HEK293 (cell line): ENCODE results near the gene LAMP1.

Experiments used
- MEIS1 ChIP-seq: sonication (generic); formaldehyde crosslinking; IDR thresholded peaks from 2 replicates; pipeline ENCODE4 v1.8.1; 2022; ENCODE audit warnings: missing genetic modification reagents, mild to moderate bottlenecking, borderline replicate concordance
- OVOL3 ChIP-seq: fragments of 450-650 bp; formaldehyde crosslinking; IDR thresholded peaks from 2 replicates; pipeline ENCODE4 v1.5.1; 2016; ENCODE audit warnings: missing biosample characterization, missing genetic modification characterization
- ZBTB20 ChIP-seq: fragments of 450-650 bp; formaldehyde crosslinking; IDR thresholded peaks from 2 replicates; pipeline ENCODE4 v1.5.1; 2016; ENCODE audit warnings: missing biosample characterization, missing genetic modification characterization
- ZNF138 ChIP-seq: fragments of 450-650 bp; formaldehyde crosslinking; IDR thresholded peaks from 2 replicates; pipeline ENCODE4 v1.5.1; 2016; ENCODE audit warnings: missing biosample characterization, missing genetic modification characterization, borderline replicate concordance
- ZNF19 ChIP-seq: fragments of 450-650 bp; formaldehyde crosslinking; IDR thresholded peaks from 2 replicates; pipeline ENCODE4; 2016; ENCODE audit warnings: missing biosample characterization, missing genetic modification characterization, low read depth
- ZNF302 ChIP-seq: fragments of 450-650 bp; formaldehyde crosslinking; IDR thresholded peaks from 2 replicates; pipeline ENCODE4 v1.5.1; 2016; ENCODE audit warnings: missing biosample characterization, missing genetic modification characterization, low read depth
- ZNF324 ChIP-seq: fragments of 450-650 bp; formaldehyde crosslinking; IDR thresholded peaks from 2 replicates; pipeline ENCODE4 v1.5.1; 2016; ENCODE audit warnings: missing biosample characterization, missing genetic modification characterization
- ZNF404 ChIP-seq: fragments of 450-650 bp; formaldehyde crosslinking; IDR thresholded peaks from 2 replicates; pipeline ENCODE4 v1.5.1; 2017; ENCODE audit warnings: missing biosample characterization, missing genetic modification characterization
- ZNF654 ChIP-seq: fragments of 450-650 bp; formaldehyde crosslinking; IDR thresholded peaks from 2 replicates; pipeline ENCODE4 v1.5.1; 2016; ENCODE audit warnings: low read depth, missing biosample characterization, missing genetic modification characterization
- ZXDB ChIP-seq: fragments of 450-650 bp; formaldehyde crosslinking; IDR thresholded peaks from 2 replicates; pipeline ENCODE4 v1.5.1; 2016; ENCODE audit warnings: missing biosample characterization, missing genetic modification characterization
- TF ChIP-seq, protein P1 (sequence below): fragments of 450-650 bp; formaldehyde crosslinking; IDR thresholded peaks from 2 replicates; pipeline ENCODE4 v1.5.1; 2016; ENCODE audit warnings: missing biosample characterization, missing genetic modification characterization
- TF ChIP-seq, protein P2 (sequence below): fragments of 450-650 bp; formaldehyde crosslinking; IDR thresholded peaks from 2 replicates; pipeline ENCODE4 v1.5.1; 2016; ENCODE audit warnings: missing biosample characterization, missing genetic modification characterization
- TF ChIP-seq, protein P3 (sequence below): fragments of 450-650 bp; formaldehyde crosslinking; IDR thresholded peaks from 2 replicates; pipeline ENCODE4 v1.5.1; 2016; ENCODE audit warnings: missing biosample characterization, missing genetic modification characterization

DNA sequence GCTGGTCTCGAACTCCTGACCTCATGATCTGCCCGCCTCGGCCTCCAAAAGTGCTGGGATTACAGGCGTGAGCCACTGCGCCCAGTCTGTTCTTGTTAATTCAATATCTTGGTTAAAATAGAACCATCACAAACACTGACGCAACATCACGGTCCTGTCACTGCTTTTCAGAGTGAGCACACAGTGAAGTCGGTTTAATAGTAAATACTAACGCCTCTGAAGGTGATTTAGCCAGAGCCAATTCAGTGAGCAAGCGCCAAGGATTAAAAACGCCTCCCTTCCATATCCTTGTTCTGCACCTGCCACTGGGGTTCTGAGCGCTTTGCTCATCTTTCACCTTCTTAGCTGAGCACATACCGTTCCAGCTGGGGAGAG, 30.3 kb downstream of the LAMP1 start:
- TF ChIP-seq, protein P1, sequence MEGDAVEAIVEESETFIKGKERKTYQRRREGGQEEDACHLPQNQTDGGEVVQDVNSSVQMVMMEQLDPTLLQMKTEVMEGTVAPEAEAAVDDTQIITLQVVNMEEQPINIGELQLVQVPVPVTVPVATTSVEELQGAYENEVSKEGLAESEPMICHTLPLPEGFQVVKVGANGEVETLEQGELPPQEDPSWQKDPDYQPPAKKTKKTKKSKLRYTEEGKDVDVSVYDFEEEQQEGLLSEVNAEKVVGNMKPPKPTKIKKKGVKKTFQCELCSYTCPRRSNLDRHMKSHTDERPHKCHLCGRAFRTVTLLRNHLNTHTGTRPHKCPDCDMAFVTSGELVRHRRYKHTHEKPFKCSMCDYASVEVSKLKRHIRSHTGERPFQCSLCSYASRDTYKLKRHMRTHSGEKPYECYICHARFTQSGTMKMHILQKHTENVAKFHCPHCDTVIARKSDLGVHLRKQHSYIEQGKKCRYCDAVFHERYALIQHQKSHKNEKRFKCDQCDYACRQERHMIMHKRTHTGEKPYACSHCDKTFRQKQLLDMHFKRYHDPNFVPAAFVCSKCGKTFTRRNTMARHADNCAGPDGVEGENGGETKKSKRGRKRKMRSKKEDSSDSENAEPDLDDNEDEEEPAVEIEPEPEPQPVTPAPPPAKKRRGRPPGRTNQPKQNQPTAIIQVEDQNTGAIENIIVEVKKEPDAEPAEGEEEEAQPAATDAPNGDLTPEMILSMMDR = no peak
- TF ChIP-seq, protein P2, sequence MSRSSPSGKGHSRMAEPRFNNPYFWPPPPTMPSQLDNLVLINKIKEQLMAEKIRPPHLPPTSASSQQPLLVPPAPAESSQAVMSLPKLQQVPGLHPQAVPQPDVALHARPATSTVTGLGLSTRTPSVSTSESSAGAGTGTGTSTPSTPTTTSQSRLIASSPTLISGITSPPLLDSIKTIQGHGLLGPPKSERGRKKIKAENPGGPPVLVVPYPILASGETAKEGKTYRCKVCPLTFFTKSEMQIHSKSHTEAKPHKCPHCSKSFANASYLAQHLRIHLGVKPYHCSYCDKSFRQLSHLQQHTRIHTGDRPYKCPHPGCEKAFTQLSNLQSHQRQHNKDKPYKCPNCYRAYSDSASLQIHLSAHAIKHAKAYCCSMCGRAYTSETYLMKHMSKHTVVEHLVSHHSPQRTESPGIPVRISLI (tag by site-specific recombination) = no peak
- TF ChIP-seq ZNF19 (tag by site-specific recombination) = no peak
- no peak for TF ChIP-seq ZXDB (tag by site-specific recombination)
- no peak for TF ChIP-seq ZNF302
- TF ChIP-seq ZNF654 (tag by site-specific recombination) = no peak
- TF ChIP-seq ZNF138 (tag by site-specific recombination) = no peak
- TF ChIP-seq, protein P3, sequence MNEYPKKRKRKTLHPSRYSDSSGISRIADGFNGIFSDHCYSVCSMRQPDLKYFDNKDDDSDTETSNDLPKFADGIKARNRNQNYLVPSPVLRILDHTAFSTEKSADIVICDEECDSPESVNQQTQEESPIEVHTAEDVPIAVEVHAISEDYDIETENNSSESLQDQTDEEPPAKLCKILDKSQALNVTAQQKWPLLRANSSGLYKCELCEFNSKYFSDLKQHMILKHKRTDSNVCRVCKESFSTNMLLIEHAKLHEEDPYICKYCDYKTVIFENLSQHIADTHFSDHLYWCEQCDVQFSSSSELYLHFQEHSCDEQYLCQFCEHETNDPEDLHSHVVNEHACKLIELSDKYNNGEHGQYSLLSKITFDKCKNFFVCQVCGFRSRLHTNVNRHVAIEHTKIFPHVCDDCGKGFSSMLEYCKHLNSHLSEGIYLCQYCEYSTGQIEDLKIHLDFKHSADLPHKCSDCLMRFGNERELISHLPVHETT (tag by site-specific recombination) = no peak
- TF ChIP-seq OVOL3 (tag by site-specific recombination) = no peak
- no peak for TF ChIP-seq ZBTB20 (tag by site-specific recombination)
- TF ChIP-seq MEIS1 (CRISPR knock-in tag) = no peak
- TF ChIP-seq ZNF404 (tag by site-specific recombination) = no peak
- no peak for TF ChIP-seq ZNF324 (tag by site-specific recombination)
